ENCODE results near the gene DCHS2. TPM values are rescaled to one million over a fixed set of nuclear protein-coding genes. Genes with fewer than 3 reads are reported as not detected.

DCHS2 gene
- total RNA-seq, 1 experiment from 2014 or later: not detected

DNA sequence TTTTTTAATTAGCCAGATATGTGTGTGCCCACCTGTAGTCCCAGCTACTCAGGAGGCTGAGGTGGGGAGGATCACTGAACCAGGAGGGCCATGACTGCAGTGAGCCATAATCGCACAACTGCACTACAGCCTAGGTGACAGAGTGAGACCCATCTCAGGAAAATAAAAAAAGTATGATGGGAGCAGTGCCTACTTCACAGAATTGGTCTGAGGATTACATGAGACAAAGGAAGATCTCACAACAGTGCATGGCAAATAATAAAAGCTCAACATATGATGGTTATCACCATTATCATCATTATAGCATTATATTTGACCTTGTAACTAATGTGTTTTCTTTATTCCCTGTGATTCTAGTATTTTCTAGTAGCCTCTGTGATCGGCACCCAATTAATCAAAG lies 19.9 kb upstream of the DCHS2 start:
- no peak overlapping the region for H3K4me3 ChIP-seq
- no peak overlapping the region for H3K27ac ChIP-seq
- no peak for DNase-seq (ENCODE audit: low read depth in 1 of 2, low spot score in 2 of 2)
- no peaks in the 10 kb centered on the region for H3K4me1 ChIP-seq (replicated peaks)
- H3K27me3 ChIP-seq (replicated peaks): no peaks in the 10 kb centered on the region
- no peaks in the 10 kb centered on the region for H3K9me3 ChIP-seq (replicated peaks)
- H3K36me3 ChIP-seq: no peaks in the 10 kb centered on the region

DNA sequence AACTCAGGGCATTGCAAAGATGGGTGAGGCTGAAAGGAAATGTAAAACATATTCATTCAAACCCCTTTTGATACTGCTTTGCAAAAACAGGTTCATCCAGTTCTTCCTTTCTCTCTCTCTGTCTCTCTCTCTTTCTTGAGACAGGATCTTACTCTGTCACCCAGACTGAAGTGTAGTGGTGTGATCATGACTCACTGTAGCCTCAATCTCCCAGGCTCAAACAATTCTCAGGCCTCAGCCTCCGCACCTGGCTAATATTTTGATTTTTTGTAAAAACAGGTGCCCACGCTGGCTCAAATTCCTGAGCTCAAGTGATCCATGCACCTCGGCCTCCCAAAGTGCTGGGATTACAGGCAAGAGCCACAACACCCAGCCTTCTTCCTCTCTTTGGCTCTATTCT lies 15.6 kb upstream of the DCHS2 start:
- Histone ChIP-seq H3K4me1 (replicated peaks) (no peaks in the 10 kb centered on the region), H3K27ac (no peak overlapping the region), H3K9me3 (replicated peaks) (no peaks in the 10 kb centered on the region), H3K27me3 (replicated peaks) (no peaks in the 10 kb centered on the region), H3K36me3 (no peaks in the 10 kb centered on the region), H3K4me3 (no peak overlapping the region)
- no peak for DNase-seq (ENCODE audit: low read depth in 1 of 2, low spot score in 2 of 2)

DNA sequence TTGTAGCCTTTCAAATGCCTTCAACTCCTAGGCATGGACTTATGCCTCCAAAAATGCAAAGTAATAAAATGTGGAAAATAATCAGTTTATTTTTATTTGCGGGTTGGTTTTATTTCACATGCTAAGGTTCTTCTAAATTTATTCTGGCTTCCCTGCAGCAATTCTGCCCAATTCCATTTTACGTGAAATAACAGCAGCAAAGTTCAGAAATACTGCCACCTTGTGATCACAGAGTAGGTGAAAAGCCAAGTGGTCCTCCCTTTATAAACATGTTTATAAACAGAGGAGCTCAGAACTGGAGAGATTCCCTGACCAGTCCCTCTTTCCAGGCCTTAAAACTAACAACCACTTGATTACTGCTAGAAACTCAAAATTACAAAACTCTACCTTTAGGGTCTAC lies 14.7 kb upstream of the DCHS2 start:
- H3K27me3 ChIP-seq (replicated peaks): no peaks in the 10 kb centered on the region
- no peak overlapping the region for H3K4me3 ChIP-seq
- no peak for DNase-seq (ENCODE audit: low read depth in 1 of 2, low spot score in 2 of 2)
- H3K4me1 ChIP-seq (replicated peaks): no peaks in the 10 kb centered on the region
- H3K9me3 ChIP-seq (replicated peaks): no peaks in the 10 kb centered on the region
- H3K27ac ChIP-seq: no peak overlapping the region
- H3K36me3 ChIP-seq: no peaks in the 10 kb centered on the region

DNA sequence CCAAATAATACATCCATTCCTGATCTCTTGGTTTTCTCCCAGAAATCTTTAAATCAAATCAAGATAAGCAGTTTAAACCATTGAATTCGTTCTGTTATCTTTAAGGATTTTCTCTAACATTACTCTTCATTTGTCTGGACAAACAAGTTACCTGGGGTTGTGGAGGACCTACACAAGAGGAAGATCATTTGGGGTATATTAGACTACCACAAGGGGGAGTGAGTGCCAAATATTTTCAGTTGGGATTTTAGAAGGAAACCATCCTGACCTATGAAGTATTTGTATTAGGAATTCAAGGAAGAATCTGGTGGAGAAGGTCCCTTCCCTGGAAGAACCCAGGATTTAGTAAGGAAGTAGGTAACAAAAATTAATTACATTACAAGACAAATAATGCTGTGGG lies 12.0 kb upstream of the DCHS2 start:
- no peaks in the 10 kb centered on the region for H3K36me3 ChIP-seq
- H3K27me3 ChIP-seq (replicated peaks): peaks cover 6% of the 10 kb centered on the region; the same call in 1 of the 2 replicates
- no peak overlapping the region for H3K4me3 ChIP-seq
- no peak for DNase-seq (ENCODE audit: low read depth in 1 of 2, low spot score in 2 of 2)
- no peaks in the 10 kb centered on the region for H3K9me3 ChIP-seq (replicated peaks)
- H3K27ac ChIP-seq: no peak overlapping the region
- no peaks in the 10 kb centered on the region for H3K4me1 ChIP-seq (replicated peaks)

DNA sequence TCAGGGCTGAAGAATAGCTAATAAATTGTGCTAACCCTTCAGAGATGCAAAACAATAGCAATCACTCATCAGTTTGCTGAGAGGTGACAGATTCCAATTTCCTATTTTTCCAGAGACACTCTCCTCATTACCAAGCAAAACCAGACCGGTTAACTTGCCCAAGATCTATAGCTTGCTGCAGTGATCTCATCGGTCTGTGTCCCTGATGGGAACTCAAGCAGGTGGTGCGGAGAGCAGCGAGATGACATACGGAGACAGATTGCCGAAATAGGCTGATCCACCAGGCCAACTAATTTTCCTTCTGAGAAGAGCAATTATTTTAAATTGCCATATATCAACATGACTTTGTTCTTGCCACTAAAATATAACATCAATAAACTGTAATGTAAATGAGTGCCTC lies 10.5 kb upstream of the DCHS2 start:
- Histone ChIP-seq H3K9me3 (replicated peaks) (no peaks in the 10 kb centered on the region), H3K36me3 (no peaks in the 10 kb centered on the region), H3K4me1 (replicated peaks) (no peaks in the 10 kb centered on the region), H3K27ac (no peak overlapping the region), H3K27me3 (replicated peaks) (peaks cover 9% of the 10 kb centered on the region; the same call in 1 of the 2 replicates), H3K4me3 (no peak overlapping the region)
- no peak for DNase-seq (ENCODE audit: low read depth in 1 of 2, low spot score in 2 of 2)

DNA sequence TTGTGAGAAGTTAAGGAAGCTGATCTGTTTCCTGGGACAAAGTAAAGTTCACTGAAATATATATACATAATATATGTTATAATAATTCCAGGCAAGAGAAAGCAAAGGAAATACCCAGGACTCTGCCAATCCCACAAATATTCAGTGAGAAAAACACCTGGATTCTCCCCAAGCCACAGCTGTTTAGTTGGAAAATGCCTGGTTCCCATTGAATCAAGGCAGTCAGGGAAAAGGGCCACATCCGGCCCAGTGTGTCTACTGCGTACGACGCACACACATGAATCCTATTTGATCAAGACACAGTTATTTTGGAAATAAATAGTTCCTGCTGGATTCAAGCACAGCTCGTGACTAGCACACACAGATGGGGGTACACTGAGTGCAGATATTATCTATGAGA lies 6.3 kb upstream of the DCHS2 start:
- no peak for DNase-seq (ENCODE audit: low read depth in 1 of 2, low spot score in 2 of 2)
- peaks cover 15% of the 10 kb centered on the region for H3K27me3 ChIP-seq (replicated peaks)
- no peak overlapping the region for H3K4me3 ChIP-seq

DNA sequence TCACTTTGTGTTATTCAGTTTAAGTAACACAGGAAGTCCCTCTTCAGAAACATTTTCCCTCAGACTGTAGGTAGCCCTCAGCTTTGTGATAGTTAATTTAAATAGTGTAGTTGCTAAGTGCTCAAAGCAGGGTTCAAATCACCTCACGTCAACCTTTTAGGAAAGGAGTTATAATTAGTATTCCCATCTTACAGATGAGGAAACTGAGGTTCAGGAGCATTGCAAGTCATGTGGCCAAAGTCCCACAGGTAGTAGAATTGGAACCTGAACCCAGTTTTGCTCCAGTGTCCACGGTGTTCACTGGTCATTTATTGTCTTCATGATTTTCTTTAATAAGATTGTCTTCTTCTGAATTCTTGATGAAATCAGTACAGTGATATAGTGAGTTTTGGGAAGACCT lies 4.3 kb upstream of the DCHS2 start:
- no peaks in the 10 kb centered on the region; the same call in 1 of the 2 replicates for H3K4me1 ChIP-seq (replicated peaks)
- no peaks in the 10 kb centered on the region for H3K9me3 ChIP-seq (replicated peaks)
- peaks cover 23% of the 10 kb centered on the region for H3K27me3 ChIP-seq (replicated peaks)
- H3K27ac ChIP-seq: no peak overlapping the region
- H3K4me3 ChIP-seq: no peak overlapping the region
- no peak for DNase-seq (ENCODE audit: low read depth in 1 of 2, low spot score in 2 of 2)
- no peaks in the 10 kb centered on the region for H3K36me3 ChIP-seq

More for the DNA sequence above, 6.3 kb upstream of the DCHS2 start:
- Histone ChIP-seq H3K27ac (no peak overlapping the region), H3K36me3 (no peaks in the 10 kb centered on the region), H3K4me1 (replicated peaks) (no peaks in the 10 kb centered on the region), H3K9me3 (replicated peaks) (no peaks in the 10 kb centered on the region)

DNA sequence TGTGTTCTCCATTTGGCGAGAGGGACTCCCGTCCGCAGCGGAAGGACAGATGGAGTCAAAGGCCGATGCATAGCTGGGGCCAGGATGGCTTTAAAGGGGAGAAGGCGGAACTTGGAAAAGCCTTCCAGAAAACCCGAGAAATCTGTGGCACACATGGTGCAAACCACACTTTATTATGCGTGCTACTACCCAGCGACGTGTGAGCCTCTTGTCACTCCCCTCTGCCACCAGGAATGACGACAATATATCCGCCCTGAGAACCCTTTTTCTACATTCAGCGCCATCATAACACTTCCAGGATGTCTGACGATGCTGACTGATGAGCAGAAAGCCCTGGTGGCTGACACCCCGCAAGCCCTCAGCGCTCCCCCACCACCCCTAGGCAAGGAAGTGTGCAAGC lies 689 bp upstream of the DCHS2 start:
- Histone ChIP-seq H3K27ac (no peak overlapping the region), H3K27me3 (replicated peaks) (peaks cover 18% of the 10 kb centered on the region), H3K4me3 (no peak overlapping the region), H3K9me3 (replicated peaks) (no peaks in the 10 kb centered on the region), H3K36me3 (no peaks in the 10 kb centered on the region), H3K4me1 (replicated peaks) (no peaks in the 10 kb centered on the region; the same call in 1 of the 2 replicates)
- no peak for DNase-seq (ENCODE audit: low read depth in 1 of 2, low spot score in 2 of 2)

DNA sequence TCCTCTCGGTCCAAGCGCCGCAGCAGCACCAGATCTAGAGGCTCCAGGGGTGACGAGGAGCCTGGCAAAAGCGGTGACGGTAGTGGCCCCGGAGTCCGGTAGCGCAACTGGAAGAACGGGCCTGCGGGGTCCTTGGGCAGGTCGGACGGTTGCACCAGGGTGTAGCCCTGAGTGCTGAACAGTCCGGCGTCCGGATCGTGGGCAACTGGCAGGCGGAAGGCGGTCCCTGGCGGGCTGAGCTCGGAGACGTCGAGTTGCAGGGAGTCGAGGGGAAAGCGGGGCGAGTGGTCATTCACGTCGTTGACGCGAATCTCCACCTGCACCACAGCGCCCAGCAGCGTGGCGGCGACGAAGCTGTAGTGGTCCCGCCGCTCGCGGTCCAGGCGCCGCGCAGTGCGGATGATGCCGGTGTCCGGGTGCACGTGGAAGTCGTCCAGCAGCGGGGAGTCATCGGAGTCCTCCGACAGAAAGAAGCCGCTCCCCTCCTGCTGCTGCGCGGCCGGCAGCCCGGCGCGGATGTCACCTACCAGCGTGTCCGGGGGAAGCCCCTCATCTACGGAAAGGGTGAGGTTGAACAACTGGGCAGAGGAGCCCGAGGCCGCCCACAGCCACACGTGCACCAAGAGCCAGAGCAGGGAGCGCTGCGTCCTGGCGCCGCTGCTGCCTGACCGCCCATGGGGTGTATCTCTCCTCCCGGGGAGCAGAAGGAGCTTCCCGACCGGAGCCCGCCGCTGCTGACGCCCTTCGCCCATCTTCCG lies 837 bp downstream of the DCHS2 start:
- no peak overlapping the region for H3K4me3 ChIP-seq

DNA sequence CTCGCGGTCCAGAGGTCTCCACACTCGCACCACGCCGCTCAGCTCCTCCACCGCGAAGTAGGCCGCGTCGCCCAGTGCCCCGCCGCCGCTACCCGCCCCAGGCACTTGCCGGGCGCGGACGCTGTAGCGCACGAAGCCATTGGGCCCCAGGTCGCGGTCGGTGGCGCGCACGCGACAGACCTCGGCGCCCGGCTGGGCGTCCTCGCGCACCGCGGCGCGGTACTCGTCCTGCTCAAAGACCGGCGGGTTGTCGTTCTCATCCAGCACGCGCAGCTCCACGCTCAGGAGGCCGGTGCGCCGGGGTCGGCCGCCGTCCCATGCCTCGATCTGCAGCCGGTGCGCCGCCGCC lies 1.4 kb downstream of the DCHS2 start:
- Histone ChIP-seq H3K9me3 (replicated peaks) (no peaks in the 10 kb centered on the region), H3K27me3 (replicated peaks) (peaks cover 18% of the 10 kb centered on the region), H3K4me3 (no peak overlapping the region), H3K36me3 (no peaks in the 10 kb centered on the region), H3K4me1 (replicated peaks) (no peaks in the 10 kb centered on the region; the same call in 1 of the 2 replicates), H3K27ac (no peak overlapping the region)
- no peak for DNase-seq (ENCODE audit: low read depth in 1 of 2, low spot score in 2 of 2)

More for the DNA sequence above, 837 bp downstream of the DCHS2 start:
- peak in 1 of 2 experiments; percentile 4 for DNase-seq (ENCODE audit: low read depth in 1 of 2, low spot score in 2 of 2)
- no peaks in the 10 kb centered on the region for H3K9me3 ChIP-seq (replicated peaks)
- no peaks in the 10 kb centered on the region for H3K36me3 ChIP-seq
- peaks cover 18% of the 10 kb centered on the region for H3K27me3 ChIP-seq (replicated peaks)
- no peak overlapping the region for H3K27ac ChIP-seq
- no peaks in the 10 kb centered on the region; the same call in 1 of the 2 replicates for H3K4me1 ChIP-seq (replicated peaks)

DNA sequence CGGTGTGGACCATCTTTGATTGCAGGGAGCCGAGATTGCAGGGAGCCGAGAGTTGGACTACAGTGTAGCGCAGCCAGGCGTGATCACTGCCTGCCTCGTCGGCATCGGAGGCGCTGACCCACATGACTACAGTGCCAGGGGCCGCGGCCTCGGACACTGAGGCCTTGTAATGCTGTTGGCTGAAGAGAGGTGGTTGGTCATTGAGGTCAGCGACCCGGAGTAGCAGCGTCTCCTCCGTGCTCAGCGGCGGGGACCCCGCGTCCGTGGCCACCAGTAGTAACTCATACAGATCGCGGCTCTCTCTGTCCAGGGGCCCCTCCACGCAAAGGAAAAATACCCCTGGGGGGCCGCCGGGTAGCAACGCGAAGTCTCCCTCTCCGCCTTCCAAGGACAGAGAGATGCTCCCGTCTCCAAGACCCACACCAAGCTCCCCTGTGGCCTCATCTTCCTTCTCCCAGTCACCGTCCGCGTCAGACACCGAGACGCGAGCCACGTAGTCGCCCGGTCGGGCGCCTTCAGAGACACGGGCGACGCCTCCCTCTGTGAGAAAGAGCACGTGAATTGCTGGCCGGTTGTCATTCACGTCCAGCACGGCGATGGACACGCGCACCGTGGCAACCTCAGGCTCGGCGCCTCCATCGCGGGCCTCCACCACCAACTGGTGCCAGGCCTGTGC lies 1.9 kb downstream of the DCHS2 start:
- H3K36me3 ChIP-seq: no peaks in the 10 kb centered on the region
- no peaks in the 10 kb centered on the region; the same call in 1 of the 2 replicates for H3K4me1 ChIP-seq (replicated peaks)
- no peak overlapping the region for H3K27ac ChIP-seq
- H3K9me3 ChIP-seq (replicated peaks): no peaks in the 10 kb centered on the region
- H3K27me3 ChIP-seq (replicated peaks): peaks cover 18% of the 10 kb centered on the region
- DNase-seq (ENCODE audit: low read depth in 1 of 2, low spot score in 2 of 2): no peak
- no peak overlapping the region for H3K4me3 ChIP-seq

DNA sequence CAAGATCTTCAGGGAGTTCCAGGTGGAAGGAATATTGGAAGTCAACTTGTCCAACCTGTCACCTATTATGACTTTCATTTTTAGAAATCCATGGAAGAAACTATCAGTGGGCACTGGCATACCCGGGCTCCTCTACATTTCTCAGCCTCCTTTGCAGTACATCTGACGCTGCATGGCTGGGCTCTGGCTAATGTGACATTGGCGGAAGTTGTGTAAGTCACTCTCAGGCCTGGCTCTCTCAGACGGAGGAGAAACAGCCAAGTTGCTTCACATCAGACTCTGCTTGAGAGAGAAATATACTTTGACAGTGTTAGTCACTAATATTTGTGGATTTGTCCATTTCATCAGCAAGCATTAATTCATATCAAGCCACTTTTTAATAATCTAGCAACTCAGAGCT lies 4.5 kb downstream of the DCHS2 start:
- no peaks in the 10 kb centered on the region for H3K9me3 ChIP-seq (replicated peaks)
- H3K4me1 ChIP-seq (replicated peaks): no peaks in the 10 kb centered on the region; the same call in 1 of the 2 replicates
- no peak for DNase-seq (ENCODE audit: low read depth in 1 of 2, low spot score in 2 of 2)
- no peaks in the 10 kb centered on the region for H3K36me3 ChIP-seq
- H3K4me3 ChIP-seq: no peak overlapping the region
- H3K27ac ChIP-seq: no peak overlapping the region
- peaks cover 15% of the 10 kb centered on the region for H3K27me3 ChIP-seq (replicated peaks)

DNA sequence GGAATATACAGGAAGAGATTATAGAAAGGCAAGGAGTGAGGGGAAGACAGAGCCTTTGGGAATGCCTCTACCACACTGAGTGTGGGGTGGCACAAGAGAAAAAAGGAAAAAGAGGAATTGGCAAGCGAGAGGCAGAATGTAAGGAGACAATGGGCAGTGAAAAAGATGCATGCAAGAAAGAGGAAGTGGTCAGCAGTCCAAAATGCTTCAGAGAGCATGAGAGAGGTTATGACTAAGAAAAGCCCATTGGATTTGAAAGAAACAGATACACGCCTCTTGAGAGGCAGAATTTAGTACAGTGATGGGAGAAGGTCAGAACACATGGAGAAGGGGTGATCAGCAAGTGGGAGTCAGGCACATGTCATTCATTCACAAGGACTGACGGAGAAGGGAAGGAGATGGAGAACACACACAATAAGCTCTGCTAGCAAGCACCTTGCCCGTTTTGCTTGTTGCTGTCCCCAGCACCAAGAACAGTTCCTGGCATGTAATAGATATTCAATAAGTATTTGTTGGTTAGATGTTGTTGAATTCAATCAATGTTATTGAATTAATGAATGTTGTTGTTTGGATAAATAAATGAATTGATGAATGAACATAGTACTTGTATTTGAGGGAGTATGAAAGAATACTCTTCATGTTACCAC lies 6.3 kb downstream of the DCHS2 start:
- H3K9me3 ChIP-seq (replicated peaks): no peaks in the 10 kb centered on the region
- no peak for DNase-seq (ENCODE audit: low read depth in 1 of 2, low spot score in 2 of 2)
- no peaks in the 10 kb centered on the region for H3K36me3 ChIP-seq
- peaks cover 4% of the 10 kb centered on the region; the same call in 1 of the 2 replicates for H3K27me3 ChIP-seq (replicated peaks)
- H3K4me3 ChIP-seq: no peak overlapping the region
- no peaks in the 10 kb centered on the region for H3K4me1 ChIP-seq (replicated peaks)
- H3K27ac ChIP-seq: no peak overlapping the region

DNA sequence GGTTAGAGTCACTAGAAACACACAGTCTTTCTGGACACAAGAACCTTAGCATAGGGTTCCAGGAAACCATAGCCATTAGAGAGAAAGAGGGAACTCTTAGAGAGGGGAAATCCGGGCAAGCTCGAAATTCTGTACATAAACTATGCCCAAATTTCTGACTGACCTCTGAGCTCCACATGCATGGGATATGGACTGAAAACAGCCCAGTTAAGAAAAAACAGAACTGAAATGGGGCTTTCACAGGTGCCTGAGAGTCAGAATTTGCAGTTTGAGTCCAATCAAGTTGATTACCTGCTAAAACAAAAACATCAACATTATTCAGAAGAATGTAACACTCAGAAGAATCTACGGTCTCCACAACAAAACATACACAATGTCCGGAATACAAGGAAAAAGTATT lies 13.1 kb downstream of the DCHS2 start:
- Histone ChIP-seq H3K9me3 (replicated peaks) (no peaks in the 10 kb centered on the region), H3K27ac (no peak overlapping the region), H3K4me1 (replicated peaks) (no peaks in the 10 kb centered on the region), H3K36me3 (no peaks in the 10 kb centered on the region), H3K4me3 (no peak overlapping the region), H3K27me3 (replicated peaks) (peaks cover 4% of the 10 kb centered on the region; the same call in 1 of the 2 replicates)
- DNase-seq (ENCODE audit: low read depth in 1 of 2, low spot score in 2 of 2): no peak

Measured in SJSA1 (cell line).